Measurements from ENCODE around the gene RAD51B.

GRCh38 chr14:68626386-68626785, 806.8 kb downstream of the RAD51B start:
- TF ChIP-seq POLR2A (IDR thresholded peaks at IDR 0.05) = no peak
- TF ChIP-seq, protein P1, sequence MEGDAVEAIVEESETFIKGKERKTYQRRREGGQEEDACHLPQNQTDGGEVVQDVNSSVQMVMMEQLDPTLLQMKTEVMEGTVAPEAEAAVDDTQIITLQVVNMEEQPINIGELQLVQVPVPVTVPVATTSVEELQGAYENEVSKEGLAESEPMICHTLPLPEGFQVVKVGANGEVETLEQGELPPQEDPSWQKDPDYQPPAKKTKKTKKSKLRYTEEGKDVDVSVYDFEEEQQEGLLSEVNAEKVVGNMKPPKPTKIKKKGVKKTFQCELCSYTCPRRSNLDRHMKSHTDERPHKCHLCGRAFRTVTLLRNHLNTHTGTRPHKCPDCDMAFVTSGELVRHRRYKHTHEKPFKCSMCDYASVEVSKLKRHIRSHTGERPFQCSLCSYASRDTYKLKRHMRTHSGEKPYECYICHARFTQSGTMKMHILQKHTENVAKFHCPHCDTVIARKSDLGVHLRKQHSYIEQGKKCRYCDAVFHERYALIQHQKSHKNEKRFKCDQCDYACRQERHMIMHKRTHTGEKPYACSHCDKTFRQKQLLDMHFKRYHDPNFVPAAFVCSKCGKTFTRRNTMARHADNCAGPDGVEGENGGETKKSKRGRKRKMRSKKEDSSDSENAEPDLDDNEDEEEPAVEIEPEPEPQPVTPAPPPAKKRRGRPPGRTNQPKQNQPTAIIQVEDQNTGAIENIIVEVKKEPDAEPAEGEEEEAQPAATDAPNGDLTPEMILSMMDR (IDR thresholded peaks at IDR 0.05) = no peak
